Activated naive CD8-positive, alpha-beta T cell treated with anti-CD3 and anti-CD28 coated beads, Interleukin-2, amount 50 U/mL, for 24 hours (primary cell): ENCODE data around the gene HBEGF.

Source experiments
- ATAC-seq: fragments of 150-1000 bp; cut with Tn5 transposase; one replicate; pipeline ENCODE4 v1.10.0; 2021
- DNase-seq: peaks from one replicate; pipeline ENCODE4 v3.0.0; 2021
- H3K27ac Mint-ChIP-seq: one replicate; pipeline ENCODE4 v1.8.0; 2021; ENCODE audit warnings: mild to moderate bottlenecking, mixed read lengths
- H3K27me3 Mint-ChIP-seq: one replicate; pipeline ENCODE4 v1.8.0; 2021; ENCODE audit warnings: mixed read lengths
- H3K36me3 Mint-ChIP-seq: one replicate; pipeline ENCODE4 v1.8.0; 2021; ENCODE audit warnings: low read depth, mixed read lengths
- H3K4me1 Mint-ChIP-seq: one replicate; pipeline ENCODE4 v1.8.0; 2021; ENCODE audit warnings: mixed read lengths
- H3K4me3 Mint-ChIP-seq: one replicate; pipeline ENCODE4 v1.8.0; 2021; ENCODE audit warnings: mild to moderate bottlenecking, moderate library complexity, mixed read lengths
- H3K9me3 Mint-ChIP-seq: one replicate; pipeline ENCODE4 v1.8.0; 2021; ENCODE audit warnings: mixed read lengths

Gene HBEGF

GRCh38 chr5:140365282-140365681, 18.9 kb upstream of the HBEGF start:
- H3K27me3 Mint-ChIP-seq, result peaks cover 3% of the 10 kb centered on the region
- DNase-seq, result no peak
- H3K36me3 Mint-ChIP-seq, result no peaks in the 10 kb centered on the region
- no peak overlapping the region for H3K27ac Mint-ChIP-seq
- H3K9me3 Mint-ChIP-seq, result no peaks in the 10 kb centered on the region
- peaks cover 6% of the 10 kb centered on the region for H3K4me1 Mint-ChIP-seq
- no peak overlapping the region for H3K4me3 Mint-ChIP-seq
- no peak for ATAC-seq

GRCh38 chr5:140364472-140364765, 18.0 kb upstream of the HBEGF start:
- Mint-ChIP-seq H3K9me3 (no peaks in the 10 kb centered on the region), H3K4me3 (no peak overlapping the region), H3K27me3 (peaks cover 3% of the 10 kb centered on the region), H3K4me1 (peaks cover 6% of the 10 kb centered on the region), H3K27ac (no peak overlapping the region), H3K36me3 (no peaks in the 10 kb centered on the region)
- DNase-seq, result no peak
- ATAC-seq, result no peak

- Mint-ChIP-seq H3K27me3 (peaks cover 3% of the 10 kb centered on the region), H3K4me1 (peaks cover 6% of the 10 kb centered on the region), H3K9me3 (no peaks in the 10 kb centered on the region), H3K4me3 (peak overlapping the region; percentile 74), H3K36me3 (no peaks in the 10 kb centered on the region), H3K27ac (no peak overlapping the region)
- no peak for DNase-seq
- no peak for ATAC-seq
Observed at GRCh38 chr5:140363631-140364471, 17.4 kb upstream of the HBEGF start.

DNA sequence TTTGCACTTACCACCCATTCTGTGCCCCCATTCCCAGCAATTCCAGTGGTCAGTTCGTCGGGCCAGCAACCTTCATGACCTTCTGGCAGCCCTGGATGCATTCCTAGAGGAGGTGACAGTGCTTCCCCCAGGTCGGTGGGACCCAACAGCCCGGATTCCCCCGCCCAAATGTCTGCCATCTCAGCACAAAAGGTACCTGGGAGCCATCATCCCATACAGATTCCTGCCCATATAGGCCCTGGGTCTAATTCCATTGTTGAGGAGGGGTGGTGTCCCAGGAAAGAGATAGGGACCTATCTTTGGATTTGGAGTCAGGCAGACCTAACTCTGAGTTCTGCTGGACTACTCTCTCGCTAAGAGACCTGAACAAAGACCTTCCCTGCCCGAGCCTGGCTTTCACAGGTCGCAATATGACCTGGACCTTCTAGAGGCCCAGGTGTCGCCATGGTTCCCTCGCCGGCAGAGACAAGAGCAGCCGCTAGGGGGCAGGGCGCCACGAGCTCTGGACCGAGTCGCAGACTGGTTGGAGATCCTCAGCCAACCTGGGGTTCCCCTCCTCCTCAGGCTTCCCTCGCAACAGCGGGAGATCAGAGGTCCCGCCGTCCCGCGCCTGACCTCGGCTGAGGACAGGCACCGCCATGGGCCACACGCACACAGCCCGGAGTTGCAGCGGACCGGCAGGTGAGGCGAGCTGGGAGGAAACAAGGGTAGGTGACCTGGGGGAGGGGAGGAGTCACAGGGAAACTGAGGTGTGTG, 16.6 kb upstream of the HBEGF start:
- Mint-ChIP-seq H3K27me3 (peaks cover 6% of the 10 kb centered on the region), H3K27ac (no peak overlapping the region), H3K36me3 (no peaks in the 10 kb centered on the region), H3K4me1 (peaks cover 6% of the 10 kb centered on the region), H3K9me3 (no peaks in the 10 kb centered on the region), H3K4me3 (peak overlapping the region; percentile 74)
- DNase-seq, result peak; percentile 91
- peak; percentile 88 for ATAC-seq

- DNase-seq (no peak), ATAC-seq (no peak)
- Mint-ChIP-seq H3K27me3 (peaks cover 9% of the 10 kb centered on the region), H3K27ac (no peak overlapping the region), H3K9me3 (no peaks in the 10 kb centered on the region), H3K4me3 (no peak overlapping the region), H3K4me1 (peaks cover 9% of the 10 kb centered on the region), H3K36me3 (no peaks in the 10 kb centered on the region)
Observed at GRCh38 chr5:140362311-140362710, 15.9 kb upstream of the HBEGF start.

GRCh38 chr5:140361901-140362300, 15.5 kb upstream of the HBEGF start:
- DNase-seq (no peak), ATAC-seq (no peak)
- peaks cover 12% of the 10 kb centered on the region for H3K4me1 Mint-ChIP-seq
- H3K4me3 Mint-ChIP-seq, result no peak overlapping the region
- no peaks in the 10 kb centered on the region for H3K9me3 Mint-ChIP-seq
- no peaks in the 10 kb centered on the region for H3K36me3 Mint-ChIP-seq
- no peak overlapping the region for H3K27ac Mint-ChIP-seq
- peaks cover 9% of the 10 kb centered on the region for H3K27me3 Mint-ChIP-seq

- peaks cover 9% of the 10 kb centered on the region for H3K27me3 Mint-ChIP-seq
- H3K4me3 Mint-ChIP-seq, result no peak overlapping the region
- H3K27ac Mint-ChIP-seq, result no peak overlapping the region
- H3K9me3 Mint-ChIP-seq, result no peaks in the 10 kb centered on the region
- H3K4me1 Mint-ChIP-seq, result peaks cover 18% of the 10 kb centered on the region
- ATAC-seq (no peak), DNase-seq (no peak)
- H3K36me3 Mint-ChIP-seq, result no peaks in the 10 kb centered on the region
Observed at GRCh38 chr5:140360681-140361479, 14.5 kb upstream of the HBEGF start.

GRCh38 chr5:140360101-140360500, 13.7 kb upstream of the HBEGF start, which contains the start of gene SLC4A9:
TSS of gene SLC4A9 (plus strand) at chr5:140360194. CDS start at chr5:140360237, 43 bp downstream.
- peaks cover 9% of the 10 kb centered on the region for H3K27me3 Mint-ChIP-seq
- no peak for ATAC-seq
- H3K9me3 Mint-ChIP-seq, result no peaks in the 10 kb centered on the region
- peaks cover 18% of the 10 kb centered on the region for H3K4me1 Mint-ChIP-seq
- no peak within 1 kb of the TSS for H3K4me3 Mint-ChIP-seq
- no peak within 1 kb of the TSS for H3K27ac Mint-ChIP-seq
- no peaks in the 10 kb centered on the region for H3K36me3 Mint-ChIP-seq
- DNase-seq, result no peak

DNA sequence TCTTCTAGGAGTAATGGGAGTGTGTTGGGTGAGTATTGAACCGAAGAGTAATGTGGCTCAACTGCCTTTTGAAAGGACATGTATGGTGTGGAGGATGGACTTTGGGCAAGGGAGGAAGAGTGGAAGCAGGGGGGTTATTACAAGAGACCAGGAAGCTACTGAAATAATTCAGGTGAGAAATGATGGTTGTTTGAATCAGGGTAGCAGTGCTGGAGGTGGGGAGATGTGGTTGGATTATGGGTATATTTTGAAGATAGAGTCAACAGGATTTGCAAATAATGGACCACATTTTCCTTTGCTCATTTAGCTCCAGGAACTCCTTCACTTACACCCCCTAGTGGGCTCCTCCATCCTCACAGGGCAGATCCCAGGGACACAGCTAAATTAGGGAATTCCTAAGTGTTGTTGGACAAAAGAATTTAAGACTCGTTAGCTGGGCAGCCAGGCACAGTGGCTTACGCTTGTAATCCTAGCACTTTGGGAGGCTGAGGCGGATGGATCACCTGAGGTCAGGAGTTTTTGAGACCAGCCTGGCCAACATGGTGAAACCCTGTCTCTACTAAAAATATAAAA, 12.4 kb upstream of the HBEGF start:
- Mint-ChIP-seq H3K27me3 (peaks cover 9% of the 10 kb centered on the region), H3K27ac (no peak overlapping the region), H3K4me3 (no peak overlapping the region), H3K9me3 (no peaks in the 10 kb centered on the region), H3K36me3 (no peaks in the 10 kb centered on the region), H3K4me1 (peaks cover 18% of the 10 kb centered on the region)
- ATAC-seq, result no peak
- no peak for DNase-seq

GRCh38 chr5:140357726-140358093, 11.3 kb upstream of the HBEGF start:
- Mint-ChIP-seq H3K36me3 (no peaks in the 10 kb centered on the region), H3K4me3 (peak overlapping the region; percentile 58), H3K27me3 (peaks cover 6% of the 10 kb centered on the region), H3K9me3 (no peaks in the 10 kb centered on the region), H3K4me1 (peaks cover 15% of the 10 kb centered on the region), H3K27ac (no peak overlapping the region)
- peak; percentile 94 for ATAC-seq
- DNase-seq, result peak; percentile 78

DNA sequence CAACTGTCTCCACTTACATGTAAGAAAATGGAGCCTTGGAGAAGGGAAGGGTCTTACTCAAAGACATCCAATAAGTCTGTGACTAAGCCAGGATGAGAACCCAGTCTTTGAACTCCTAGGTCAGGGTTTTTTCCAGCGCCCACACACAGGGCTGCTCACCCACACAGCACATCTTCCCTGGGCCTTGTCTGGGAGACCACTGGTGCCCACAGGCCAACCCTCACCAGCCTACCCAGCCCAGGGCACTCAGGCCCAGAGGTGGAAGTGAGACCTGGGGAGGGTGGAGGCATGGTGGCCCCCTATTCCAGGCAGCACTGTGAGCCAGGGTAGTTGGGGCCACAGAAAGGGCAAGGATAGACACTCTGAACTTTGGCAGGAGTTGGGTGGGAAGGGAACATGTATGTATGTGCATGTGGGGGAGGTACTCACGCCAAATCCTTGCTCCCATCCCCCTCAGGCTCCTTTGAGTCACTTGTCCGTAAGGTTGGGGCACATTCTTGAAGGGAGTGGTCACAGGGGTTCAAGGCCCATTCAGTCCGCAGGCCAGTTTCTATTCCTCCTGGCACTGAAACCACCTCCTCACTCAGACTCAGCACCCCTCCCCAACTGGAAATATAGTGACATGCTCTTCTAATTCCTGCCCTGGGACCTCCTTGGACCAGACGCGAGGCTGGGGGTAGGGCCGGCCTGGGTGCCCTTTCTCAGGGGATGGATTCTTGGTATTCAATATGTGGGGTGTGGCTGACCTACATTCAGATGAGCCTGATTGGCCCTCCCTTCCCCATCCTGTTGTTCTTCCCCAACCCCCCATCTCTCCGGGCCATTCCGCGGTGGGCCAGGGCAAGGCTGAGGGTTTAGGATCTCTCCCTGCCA, 10.7 kb upstream of the HBEGF start:
- Mint-ChIP-seq H3K9me3 (no peaks in the 10 kb centered on the region), H3K36me3 (no peaks in the 10 kb centered on the region), H3K27me3 (peaks cover 6% of the 10 kb centered on the region), H3K27ac (no peak overlapping the region), H3K4me1 (peaks cover 15% of the 10 kb centered on the region), H3K4me3 (peak overlapping the region; percentile 58)
- DNase-seq (no peak), ATAC-seq (peak; percentile 16)

DNA sequence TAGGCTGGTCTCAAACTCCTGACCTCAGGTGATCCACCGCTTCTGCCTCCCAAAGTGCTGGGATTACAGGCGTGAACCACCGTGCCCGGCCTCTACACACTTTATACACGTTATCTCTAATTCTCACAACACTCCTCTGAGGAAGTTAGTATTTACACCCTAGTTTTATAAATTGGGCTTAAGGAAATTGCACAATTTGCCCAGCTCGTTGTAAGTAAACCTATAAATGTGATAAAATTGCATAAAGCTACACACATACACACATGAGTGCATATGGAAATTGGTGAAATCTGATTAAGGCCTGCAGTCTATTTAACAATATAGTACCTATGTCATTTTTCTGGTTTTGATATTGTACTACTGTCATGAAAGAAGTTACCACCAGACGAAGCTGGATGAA, 9.1 kb upstream of the HBEGF start:
- no peak for DNase-seq
- Mint-ChIP-seq H3K27ac (no peak overlapping the region), H3K27me3 (peaks cover 6% of the 10 kb centered on the region), H3K4me1 (peaks cover 18% of the 10 kb centered on the region), H3K9me3 (no peaks in the 10 kb centered on the region), H3K36me3 (no peaks in the 10 kb centered on the region), H3K4me3 (no peak overlapping the region)
- ATAC-seq, result no peak

GRCh38 chr5:140351609-140352334, 5.4 kb upstream of the HBEGF start:
- Mint-ChIP-seq H3K4me1 (peaks cover 12% of the 10 kb centered on the region), H3K4me3 (no peak overlapping the region), H3K27me3 (no peaks in the 10 kb centered on the region), H3K36me3 (no peaks in the 10 kb centered on the region), H3K9me3 (no peaks in the 10 kb centered on the region), H3K27ac (no peak overlapping the region)
- DNase-seq (peak; percentile 65), ATAC-seq (peak; percentile 78)
